HG03066 (cell line): Measurements from ENCODE around the gene SPATC1L.

Experiments
- ATAC-seq: cut with Tn5 transposase; IDR thresholded peaks from one replicate; pipeline ENCODE4 v1.9.1; 2021; ENCODE audit warnings: low read depth; ENCODE audit not compliant: unreplicated experiment

The SPATC1L gene

DNA sequence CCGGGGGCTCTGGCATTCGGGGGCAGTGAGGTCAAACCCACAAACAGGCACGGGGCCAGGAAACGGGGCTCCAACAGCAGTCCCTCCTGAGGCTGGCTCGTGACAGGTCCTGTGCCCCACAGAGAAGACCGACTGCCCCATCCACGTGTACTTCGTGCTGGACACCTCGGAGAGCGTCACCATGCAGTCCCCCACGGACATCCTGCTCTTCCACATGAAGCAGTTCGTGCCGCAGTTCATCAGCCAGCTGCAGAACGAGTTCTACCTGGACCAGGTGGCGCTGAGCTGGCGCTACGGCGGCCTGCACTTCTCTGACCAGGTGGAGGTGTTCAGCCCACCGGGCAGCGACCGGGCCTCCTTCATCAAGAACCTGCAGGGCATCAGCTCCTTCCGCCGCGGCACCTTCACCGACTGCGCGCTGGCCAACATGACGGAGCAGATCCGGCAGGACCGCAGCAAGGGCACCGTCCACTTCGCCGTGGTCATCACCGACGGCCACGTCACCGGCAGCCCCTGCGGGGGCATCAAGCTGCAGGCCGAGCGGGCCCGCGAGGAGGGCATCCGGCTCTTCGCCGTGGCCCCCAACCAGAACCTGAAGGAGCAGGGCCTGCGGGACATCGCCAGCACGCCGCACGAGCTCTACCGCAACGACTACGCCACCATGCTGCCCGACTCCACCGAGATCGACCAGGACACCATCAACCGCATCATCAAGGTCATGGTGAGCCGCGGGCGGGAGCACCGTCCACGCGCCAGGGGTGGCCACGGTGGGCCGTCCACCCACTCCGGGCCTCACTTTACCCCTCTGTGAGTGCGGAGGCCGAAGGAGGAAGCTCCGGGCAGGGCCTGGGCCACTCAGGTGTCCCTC lies 72.2 kb downstream of the SPATC1L start:
- ATAC-seq = no peak

DNA sequence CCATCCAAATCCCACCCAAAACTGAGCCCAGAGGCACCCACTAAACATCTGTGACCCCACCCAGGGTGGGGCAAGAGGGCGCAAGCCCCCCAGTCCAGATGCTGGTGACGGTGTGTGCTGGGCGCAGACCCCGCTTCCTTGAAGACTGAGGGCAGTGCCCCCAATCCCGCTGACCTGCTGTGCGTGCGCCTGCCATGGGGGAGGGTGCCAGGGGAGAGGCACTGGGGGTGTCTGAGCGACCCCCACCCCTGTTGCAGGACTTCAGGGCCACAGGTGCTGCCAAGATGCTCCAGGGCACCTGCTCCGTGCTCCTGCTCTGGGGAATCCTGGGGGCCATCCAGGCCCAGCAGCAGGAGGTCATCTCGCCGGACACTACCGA lies 73.1 kb downstream of the SPATC1L start:
- ATAC-seq = no peak
